Measurements from ENCODE around the gene GREB1L. TPM values are rescaled to one million over a fixed set of nuclear protein-coding genes. Genes with fewer than 3 reads are reported as not detected.

Gene GREB1L
- total and polyA plus RNA-seq, 2 donors (not counting 3 experiments of a cell fraction or from before 2014, with no cell fraction given) = 0.22 to 0.41 TPM

DNA sequence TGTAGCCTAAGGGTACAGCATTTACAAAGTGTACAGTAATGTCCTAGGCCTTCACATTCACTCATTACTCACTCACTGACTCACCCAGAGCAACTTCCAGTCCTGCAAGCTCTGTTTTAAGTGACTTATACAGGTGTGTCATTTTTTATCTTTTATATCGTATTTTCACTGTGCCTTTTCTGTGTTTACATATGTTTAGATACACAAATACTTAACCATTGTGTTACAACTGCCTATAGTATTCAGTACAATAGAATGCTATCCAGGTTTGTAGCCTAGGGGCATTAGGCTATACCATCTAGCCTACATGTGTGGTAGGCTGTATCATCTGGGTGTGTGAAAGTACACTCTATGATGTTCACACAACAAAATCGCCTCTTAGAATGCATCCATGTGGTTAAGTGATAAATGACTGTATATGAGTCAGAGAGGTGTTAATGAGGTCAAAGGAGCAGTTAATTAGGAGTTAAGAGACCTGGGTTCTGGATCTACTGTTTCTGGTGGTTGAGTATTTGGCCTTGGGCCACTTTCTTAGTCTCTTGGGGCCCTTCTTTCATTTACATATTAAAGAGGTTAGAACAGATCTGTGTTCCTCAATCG lies 149.1 kb downstream of the GREB1L start:
- ChIA-PET CTCF (interaction anchor here (0.6 to 0.7 kb wide), 3 partner anchors 45 to 334 kb away, joined by 3 read pairs; no protein-coding TSS in a partner anchor), POLR2A (no interaction called here)
- no TSS peak for BruUV-seq (replicated peaks)
- Histone ChIP-seq H3K9ac (replicated peaks; ENCODE audit: extremely low read depth, insufficient read depth, low read length) (no peak overlapping the region), H3K79me2 (ENCODE audit: control insufficient read depth, insufficient read depth, low read length) (no peaks in the 10 kb centered on the region), H3K4me2 (ENCODE audit: insufficient read depth, low read length) (no peak overlapping the region), H3K9me3 (replicated peaks; ENCODE audit: control insufficient read depth, insufficient read depth, low read length) (no peaks in the 10 kb centered on the region), H2AFZ (ENCODE audit: low read depth, low read length) (no peak overlapping the region), H3K9me1 (replicated peaks; ENCODE audit: control insufficient read depth, extremely low read depth, insufficient read depth, low read length) (no peaks in the 10 kb centered on the region), H4K20me1 (replicated peaks; ENCODE audit: control insufficient read depth, extremely low read depth, insufficient read depth, low read length) (no peaks in the 10 kb centered on the region), H3K4me1 (ENCODE audit: control insufficient read depth, extremely low read depth, insufficient read depth, low read length) (no peaks in the 10 kb centered on the region), H3K27me3 (ENCODE audit: control insufficient read depth in 2 of 2, insufficient read depth in 2 of 2, low read length in 2 of 2) (no peaks in the 10 kb centered on the region), H3K36me3 (ENCODE audit: control insufficient read depth in 2 of 2, extremely low read depth in 1 of 2, insufficient read depth in 2 of 2, low read length in 2 of 2) (no peaks in the 10 kb centered on the region), H3K4me3 (replicated peaks in 1 of 3; ENCODE audit: insufficient read depth in 1 of 3, low read depth in 1 of 3, low read length in 3 of 3) (no peak overlapping the region), H3K27ac (ENCODE audit: insufficient read depth, low read depth, low read length) (no peak overlapping the region)
- TF ChIP-seq GATA2 (IDR thresholded peaks at IDR 0.05; ENCODE audit: insufficient read depth, insufficient read length, low read depth, low read length) (peak; percentile 43), FOS (IDR thresholded peaks at IDR 0.05; ENCODE audit: borderline replicate concordance, insufficient read depth, low read length) (peak; percentile 73), EZH2 (IDR thresholded peaks at IDR 0.05; ENCODE audit: borderline replicate concordance, low read depth, low read length, severe bottlenecking) (no peak), POLR2A (IDR thresholded peaks at IDR 0.05; ENCODE audit: low read depth, low read length) (no peak)
- TF ChIP-seq, protein P1, sequence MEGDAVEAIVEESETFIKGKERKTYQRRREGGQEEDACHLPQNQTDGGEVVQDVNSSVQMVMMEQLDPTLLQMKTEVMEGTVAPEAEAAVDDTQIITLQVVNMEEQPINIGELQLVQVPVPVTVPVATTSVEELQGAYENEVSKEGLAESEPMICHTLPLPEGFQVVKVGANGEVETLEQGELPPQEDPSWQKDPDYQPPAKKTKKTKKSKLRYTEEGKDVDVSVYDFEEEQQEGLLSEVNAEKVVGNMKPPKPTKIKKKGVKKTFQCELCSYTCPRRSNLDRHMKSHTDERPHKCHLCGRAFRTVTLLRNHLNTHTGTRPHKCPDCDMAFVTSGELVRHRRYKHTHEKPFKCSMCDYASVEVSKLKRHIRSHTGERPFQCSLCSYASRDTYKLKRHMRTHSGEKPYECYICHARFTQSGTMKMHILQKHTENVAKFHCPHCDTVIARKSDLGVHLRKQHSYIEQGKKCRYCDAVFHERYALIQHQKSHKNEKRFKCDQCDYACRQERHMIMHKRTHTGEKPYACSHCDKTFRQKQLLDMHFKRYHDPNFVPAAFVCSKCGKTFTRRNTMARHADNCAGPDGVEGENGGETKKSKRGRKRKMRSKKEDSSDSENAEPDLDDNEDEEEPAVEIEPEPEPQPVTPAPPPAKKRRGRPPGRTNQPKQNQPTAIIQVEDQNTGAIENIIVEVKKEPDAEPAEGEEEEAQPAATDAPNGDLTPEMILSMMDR (IDR thresholded peaks at IDR 0.05; ENCODE audit: extremely low read depth in 1 of 2, insufficient read depth in 1 of 2, low read depth in 1 of 2, low read length in 2 of 2) = no peak
- dilution Hi-C loops (cut with MboI; ENCODE audit: extremely low pct_ligation_motif_present, low sequenced_read_pairs) = no loop called here
- peak; percentile 11 for DNase-seq (ENCODE audit: low read depth, low spot score)
- no peak for FAIRE-seq
- intact Hi-C loops (cut with micrococcal nuclease) = loop anchor here (10.0 kb wide), 1 partner anchor 434 kb away; no protein-coding TSS in a partner anchor

DNA sequence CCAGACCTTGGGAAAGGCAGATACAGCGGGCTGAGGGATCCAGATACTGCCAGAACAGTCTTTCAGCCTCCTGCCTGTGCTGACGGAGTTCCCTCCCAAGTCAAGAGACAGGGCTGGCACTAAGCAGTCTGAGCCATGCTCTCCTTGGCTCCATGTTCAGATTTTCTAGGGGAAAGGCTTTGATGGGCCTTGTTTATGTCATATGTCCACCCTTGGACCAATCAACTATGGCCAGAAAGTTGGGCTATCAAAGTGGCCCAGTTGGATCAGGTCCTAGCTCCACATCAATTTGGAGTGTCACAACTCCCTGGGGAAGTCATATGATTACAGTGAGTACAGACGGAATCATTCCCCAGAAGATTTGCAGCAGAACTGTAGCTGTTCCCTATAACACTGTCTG lies 152.0 kb downstream of the GREB1L start:
- intact Hi-C loops (cut with micrococcal nuclease) = loop anchor here (10.0 kb wide), 1 partner anchor 431 kb away; no protein-coding TSS in a partner anchor
- CTCF ChIA-PET = no interaction called here
- DNase-seq (ENCODE audit: low read depth, low spot score) (no peak), FAIRE-seq (no peak)
- dilution Hi-C loops (cut with MboI; ENCODE audit: extremely low pct_ligation_motif_present, low sequenced_read_pairs) = no loop called here
- Histone ChIP-seq H3K9me3 (replicated peaks; ENCODE audit: control insufficient read depth, insufficient read depth, low read length) (no peaks in the 10 kb centered on the region), H3K27me3 (ENCODE audit: control insufficient read depth in 2 of 2, insufficient read depth in 2 of 2, low read length in 2 of 2) (peaks cover 0 to 6% of the 10 kb centered on the region in 2 experiments), H3K9ac (replicated peaks; ENCODE audit: extremely low read depth, insufficient read depth, low read length) (no peak overlapping the region), H3K4me3 (replicated peaks in 1 of 3; ENCODE audit: insufficient read depth in 1 of 3, low read depth in 1 of 3, low read length in 3 of 3) (no peak overlapping the region), H3K4me2 (ENCODE audit: insufficient read depth, low read length) (no peak overlapping the region), H3K27ac (ENCODE audit: insufficient read depth, low read depth, low read length) (no peak overlapping the region), H3K4me1 (ENCODE audit: control insufficient read depth, extremely low read depth, insufficient read depth, low read length) (no peaks in the 10 kb centered on the region), H3K9me1 (replicated peaks; ENCODE audit: control insufficient read depth, extremely low read depth, insufficient read depth, low read length) (no peaks in the 10 kb centered on the region), H3K36me3 (ENCODE audit: control insufficient read depth in 2 of 2, extremely low read depth in 1 of 2, insufficient read depth in 2 of 2, low read length in 2 of 2) (no peaks in the 10 kb centered on the region), H4K20me1 (replicated peaks; ENCODE audit: control insufficient read depth, extremely low read depth, insufficient read depth, low read length) (no peaks in the 10 kb centered on the region), H2AFZ (ENCODE audit: low read depth, low read length) (no peak overlapping the region), H3K79me2 (ENCODE audit: control insufficient read depth, insufficient read depth, low read length) (no peaks in the 10 kb centered on the region)
- BruUV-seq (replicated peaks) = no TSS peak
- no peak for TF ChIP-seq EZH2 (IDR thresholded peaks at IDR 0.05; ENCODE audit: borderline replicate concordance, low read depth, low read length, severe bottlenecking)
- TF ChIP-seq, protein P1 (IDR thresholded peaks at IDR 0.05; ENCODE audit: extremely low read depth in 1 of 2, insufficient read depth in 1 of 2, low read depth in 1 of 2, low read length in 2 of 2) = no peak
- TF ChIP-seq MYC (IDR thresholded peaks at IDR 0.05; ENCODE audit: low read depth, low read length) = no peak
- no peak for TF ChIP-seq GATA2 (IDR thresholded peaks at IDR 0.05; ENCODE audit: insufficient read depth, insufficient read length, low read depth, low read length)
- no peak for TF ChIP-seq POLR2AphosphoS5 (IDR thresholded peaks at IDR 0.05; ENCODE audit: insufficient read depth, low read depth, low read length)
- TF ChIP-seq FOS (IDR thresholded peaks at IDR 0.05; ENCODE audit: borderline replicate concordance, insufficient read depth, low read length) = no peak
- TF ChIP-seq, protein P2, sequence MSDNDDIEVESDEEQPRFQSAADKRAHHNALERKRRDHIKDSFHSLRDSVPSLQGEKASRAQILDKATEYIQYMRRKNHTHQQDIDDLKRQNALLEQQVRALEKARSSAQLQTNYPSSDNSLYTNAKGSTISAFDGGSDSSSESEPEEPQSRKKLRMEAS (IDR thresholded peaks at IDR 0.05; ENCODE audit: insufficient read depth, insufficient read length) = no peak
- TF ChIP-seq JUN (IDR thresholded peaks at IDR 0.05; ENCODE audit: borderline replicate concordance, insufficient read depth, insufficient read length, low read depth) = no peak
- no peak for TF ChIP-seq POLR2A (IDR thresholded peaks at IDR 0.05; ENCODE audit: low read depth, low read length)
- POLR2A ChIA-PET = no interaction called here
